CD4-positive, alpha-beta T cell (primary cell): ENCODE results near the gene ZNF853. TPM values are rescaled to one million over a fixed set of nuclear protein-coding genes. Genes with fewer than 3 reads are reported as not detected.

Experiments
- ATAC-seq: fragments of 200-7000 bp; cut with Tn5 transposase; one replicate; pipeline ENCODE4 v1.10.0; 2022; ENCODE audit warnings: mild to moderate bottlenecking; ENCODE audit not compliant: poor library complexity
- CTCF ChIA-PET: fragments of 350-600 bp; sonication (Branson Sonifier 250); formaldehyde crosslinking; loops from one replicate; lab custom pipeline; 2021; ENCODE audit warnings: antibody characterized with exemption, inconsistent platforms; lab: Charles Lee
- POLR2A ChIA-PET: fragments of 350-600 bp; sonication (Branson Sonifier 250); formaldehyde crosslinking; loops from one replicate; lab custom pipeline; 2021; ENCODE audit warnings: antibody characterized with exemption, inconsistent platforms; lab: Charles Lee
- DNase-seq, 14 experiments: peaks; one replicate each; pipeline ENCODE4 v3.0.0-alpha.2; 2013 to 2020; ENCODE audit warnings: mixed read lengths in 2 of 14
- H3K27ac ChIP-seq, 2 donors: one replicate each; pipeline versions ENCODE4 v1.5.1 to v1.7.0; 2013; ENCODE audit warnings: low read length in 2 of 2, low read depth in 1 of 2, mild to moderate bottlenecking in 1 of 2
- H3K27me3 ChIP-seq, 2 experiments: 1 replicate in 1 of 2; 2 replicates in 1 of 2; pipeline versions ENCODE4 v1.6.1 to v1.7.0; 2013; ENCODE audit warnings: low read length in 2 of 2, control low read depth in 1 of 2, mild to moderate bottlenecking in 1 of 2, moderate library complexity in 1 of 2; ENCODE audit not compliant: insufficient read depth in 2 of 2, control insufficient read depth in 1 of 2
- H3K36me3 ChIP-seq: one replicate; pipeline ENCODE4 v1.6.1; 2013; ENCODE audit warnings: low read length, control low read depth; ENCODE audit not compliant: insufficient read depth
- H3K4me1 ChIP-seq: one replicate; pipeline ENCODE4 v1.6.1; 2013; ENCODE audit warnings: low read length, control low read depth; ENCODE audit not compliant: insufficient read depth
- H3K4me3 ChIP-seq: one replicate; pipeline ENCODE4 v1.5.1; 2013; ENCODE audit warnings: mild to moderate bottlenecking, low read length, moderate library complexity
- H3K9me3 ChIP-seq, 2 experiments: 1 replicate in 1 of 2; 2 replicates in 1 of 2; pipeline versions ENCODE4 v1.6.1 to v1.7.0; 2013; ENCODE audit warnings: low read length in 2 of 2, mild to moderate bottlenecking in 2 of 2, control low read depth in 1 of 2, moderate library complexity in 1 of 2; ENCODE audit not compliant: control insufficient read depth in 1 of 2, insufficient read depth in 1 of 2
- H3K27ac Mint-ChIP-seq: one replicate; pipeline ENCODE4 v1.8.0; 2020; ENCODE audit warnings: mixed read lengths
- H3K27me3 Mint-ChIP-seq: one replicate; pipeline ENCODE4 v1.8.0; 2021; ENCODE audit warnings: mixed read lengths
- H3K36me3 Mint-ChIP-seq: one replicate; pipeline ENCODE4 v1.8.0; 2021; ENCODE audit warnings: low read depth, mixed read lengths
- H3K4me1 Mint-ChIP-seq: one replicate; pipeline ENCODE4 v1.8.0; 2021; ENCODE audit warnings: low read depth, mixed read lengths
- H3K4me3 Mint-ChIP-seq: one replicate; pipeline ENCODE4 v1.8.0; 2020; ENCODE audit warnings: mild to moderate bottlenecking, mixed read lengths
- H3K9me3 Mint-ChIP-seq: one replicate; pipeline ENCODE4 v1.8.0; 2020; ENCODE audit warnings: mixed read lengths
- intact Hi-C, 2 experiments: fragments of 100-400 bp; cut with DNase I in 1 of 2; cut with micrococcal nuclease in 1 of 2; formaldehyde crosslinking; loops; one replicate each; pipeline versions ENCODE4 v1.15.1 to v1.9.0; 2023 to 2025; cut with DNase I, micrococcal nuclease
- total RNA-seq, 174 experiments: library from RNA in 2 of 174; stranded (reverse) in 2 of 174; gene quantifications; one replicate each; pipeline ENCODE4 v1.2.3 and lab custom pipeline; 2021 to 2026
- TF ChIP-seq, protein P1 (sequence below): fragments of 200-600 bp; IDR thresholded peaks from one replicate; pipeline ENCODE4 v1.8.0; 2022; ENCODE audit warnings: antibody characterized with exemption, mild to moderate bottlenecking

Gene ZNF853
- total RNA-seq, 2 experiments from 2014 or later: 2.5 to 2.7 TPM

DNA sequence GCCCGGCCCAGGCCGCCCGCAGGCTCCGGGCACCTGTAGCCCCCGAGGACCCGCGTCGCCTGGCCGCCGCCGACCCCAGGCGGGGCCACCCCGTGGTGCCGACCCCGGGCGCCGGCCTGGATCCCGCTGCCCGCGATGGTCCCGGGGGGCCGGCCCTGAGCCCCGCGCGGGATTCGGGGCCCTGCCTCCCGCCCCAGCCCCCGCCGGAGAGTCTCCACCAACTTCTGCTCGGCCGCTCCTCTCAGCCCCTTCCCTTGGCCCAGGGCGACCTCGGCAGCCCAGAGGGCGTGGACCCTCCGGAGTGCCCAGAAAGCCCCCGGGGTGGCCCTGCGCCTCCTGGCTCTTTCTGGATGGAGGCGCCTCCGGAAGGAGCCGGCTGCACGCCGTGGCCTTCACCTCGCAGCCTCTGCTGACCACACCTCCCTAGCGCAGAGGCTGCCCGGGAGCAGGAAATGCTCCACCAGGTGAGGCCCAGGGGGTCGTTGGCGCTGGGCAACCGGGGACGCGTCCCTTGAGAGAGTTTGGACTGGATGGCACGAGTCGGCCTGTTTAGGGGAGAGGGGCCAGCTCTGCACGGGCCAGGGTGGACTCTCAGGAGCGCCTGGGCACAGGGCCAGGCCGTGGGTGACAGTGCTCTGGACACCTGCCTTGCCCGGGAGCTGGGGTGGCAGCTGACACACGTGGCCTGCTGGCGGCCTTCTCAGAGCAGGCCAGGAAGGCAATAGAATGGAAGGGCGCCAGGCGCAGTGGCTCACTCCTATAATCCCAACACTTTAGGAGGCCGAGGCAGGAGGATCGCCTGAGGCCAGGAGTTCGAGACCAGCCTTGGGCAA is 529 bp downstream of the ZNF853 start:
- Histone ChIP-seq H3K9me3 (no peaks in the 10 kb centered on the region), H3K27ac (no peak overlapping the region), H3K27me3 (peaks cover 0 to 11% of the 10 kb centered on the region in 2 experiments), H3K36me3 (peaks cover under 1% of the 10 kb centered on the region), H3K4me1 (peaks cover 37% of the 10 kb centered on the region), H3K4me3 (peak overlapping the region; percentile 53)
- TF ChIP-seq, protein P1, sequence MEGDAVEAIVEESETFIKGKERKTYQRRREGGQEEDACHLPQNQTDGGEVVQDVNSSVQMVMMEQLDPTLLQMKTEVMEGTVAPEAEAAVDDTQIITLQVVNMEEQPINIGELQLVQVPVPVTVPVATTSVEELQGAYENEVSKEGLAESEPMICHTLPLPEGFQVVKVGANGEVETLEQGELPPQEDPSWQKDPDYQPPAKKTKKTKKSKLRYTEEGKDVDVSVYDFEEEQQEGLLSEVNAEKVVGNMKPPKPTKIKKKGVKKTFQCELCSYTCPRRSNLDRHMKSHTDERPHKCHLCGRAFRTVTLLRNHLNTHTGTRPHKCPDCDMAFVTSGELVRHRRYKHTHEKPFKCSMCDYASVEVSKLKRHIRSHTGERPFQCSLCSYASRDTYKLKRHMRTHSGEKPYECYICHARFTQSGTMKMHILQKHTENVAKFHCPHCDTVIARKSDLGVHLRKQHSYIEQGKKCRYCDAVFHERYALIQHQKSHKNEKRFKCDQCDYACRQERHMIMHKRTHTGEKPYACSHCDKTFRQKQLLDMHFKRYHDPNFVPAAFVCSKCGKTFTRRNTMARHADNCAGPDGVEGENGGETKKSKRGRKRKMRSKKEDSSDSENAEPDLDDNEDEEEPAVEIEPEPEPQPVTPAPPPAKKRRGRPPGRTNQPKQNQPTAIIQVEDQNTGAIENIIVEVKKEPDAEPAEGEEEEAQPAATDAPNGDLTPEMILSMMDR: no peak
- Mint-ChIP-seq H3K4me3 (peak overlapping the region; percentile 68), H3K27ac (no peak overlapping the region), H3K27me3 (peaks cover 5% of the 10 kb centered on the region), H3K4me1 (peaks cover 28% of the 10 kb centered on the region), H3K36me3 (peaks cover under 1% of the 10 kb centered on the region), H3K9me3 (no peaks in the 10 kb centered on the region)
- DNase-seq (no peak), ATAC-seq (no peak)
- ChIA-PET POLR2A (interaction anchor here (1.1 kb wide), 1 partner anchor 26 kb away, joined by 3 read pairs; the partner anchor contains the start of gene INTS15), CTCF (no interaction called here)
- intact Hi-C loops: no loop called here

DNA sequence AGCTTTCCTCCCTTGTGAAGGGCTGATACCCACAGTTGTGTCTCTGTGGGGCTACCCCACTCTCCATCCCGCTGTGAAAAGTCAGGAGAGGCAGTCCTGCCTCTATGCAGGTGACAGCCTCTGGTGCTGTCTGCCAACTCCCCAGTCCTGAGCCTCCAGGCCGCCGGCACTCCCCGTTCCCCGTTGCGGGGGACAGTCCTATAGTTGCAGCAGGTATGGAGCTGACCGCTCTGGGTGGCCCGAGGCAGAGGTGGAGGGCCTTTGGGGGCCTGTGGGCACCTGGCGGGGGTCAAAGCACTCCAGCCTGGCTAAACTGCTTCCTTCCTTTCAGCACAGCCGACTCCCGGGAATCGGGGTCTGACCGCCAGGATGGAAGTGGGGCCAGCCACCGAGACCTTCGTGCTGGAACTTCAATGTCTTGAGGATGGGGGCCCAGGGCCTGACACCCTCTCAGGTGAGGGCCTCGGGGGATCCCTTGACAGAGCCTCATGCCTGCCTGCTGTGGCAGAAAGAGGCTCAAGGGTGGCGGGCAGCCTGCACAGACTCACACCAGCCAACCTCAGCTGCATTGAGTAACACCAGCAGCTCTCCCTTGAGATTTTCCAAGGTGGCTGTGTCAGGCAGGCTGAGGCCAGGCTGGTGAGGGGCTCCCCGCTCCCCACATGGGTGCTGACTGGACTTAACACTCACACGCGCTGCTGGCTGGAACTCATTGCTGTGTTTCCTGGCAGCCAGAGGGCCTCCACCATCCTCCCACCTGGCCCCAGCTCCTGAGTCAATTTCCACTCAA is 1.6 kb downstream of the ZNF853 start:
- intact Hi-C loops: no loop called here
- TF ChIP-seq, protein P1: no peak

DNA sequence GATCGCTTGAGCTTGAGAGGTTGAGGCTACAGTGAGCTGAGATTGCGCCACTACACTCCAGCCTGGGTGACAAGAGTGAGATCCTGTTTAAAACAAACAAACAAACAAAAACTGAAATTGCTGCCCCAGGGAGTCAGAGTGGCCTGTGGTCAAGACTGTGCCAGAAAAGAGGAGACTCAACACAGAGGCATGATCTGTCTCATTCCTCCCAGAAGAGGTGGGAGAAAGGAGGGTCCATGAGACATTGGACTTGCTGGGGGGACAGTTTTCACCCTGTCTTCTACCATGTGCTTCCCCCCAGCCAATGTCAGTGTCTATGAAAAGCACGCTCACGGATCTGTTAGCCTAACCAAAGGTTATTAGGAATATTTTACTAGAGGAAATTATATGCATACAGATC is 3.2 kb downstream of the ZNF853 start:
- no peaks in the 10 kb centered on the region for H3K9me3 Mint-ChIP-seq
- H3K4me3 ChIP-seq: no peak overlapping the region
- peaks cover 0 to 11% of the 10 kb centered on the region in 2 experiments for H3K27me3 ChIP-seq
- intact Hi-C loops: no loop called here
- POLR2A ChIA-PET: interaction anchor here (1.0 kb wide), 1 partner anchor 15 kb away, joined by 3 read pairs; no protein-coding TSS in a partner anchor
- H3K27ac Mint-ChIP-seq: no peak overlapping the region
- CTCF ChIA-PET: interaction anchor here (0.7 kb wide), 1 partner anchor 81 kb away, joined by 3 read pairs; no protein-coding TSS in a partner anchor
- H3K36me3 Mint-ChIP-seq: peaks cover 7% of the 10 kb centered on the region
- H3K36me3 ChIP-seq: no peaks in the 10 kb centered on the region
- H3K9me3 ChIP-seq: no peaks in the 10 kb centered on the region
- no peak for DNase-seq
- H3K4me1 ChIP-seq: peaks cover 52% of the 10 kb centered on the region
- TF ChIP-seq, protein P1: no peak
- H3K4me1 Mint-ChIP-seq: peaks cover 36% of the 10 kb centered on the region
- peaks cover 5% of the 10 kb centered on the region for H3K27me3 Mint-ChIP-seq
- no peak for ATAC-seq
- peak overlapping the region; percentile 65 for H3K4me3 Mint-ChIP-seq
- H3K27ac ChIP-seq: no peak overlapping the region

More for the DNA sequence above, 1.6 kb downstream of the ZNF853 start:
- no peaks in the 10 kb centered on the region for H3K9me3 Mint-ChIP-seq
- H3K36me3 ChIP-seq: no peaks in the 10 kb centered on the region
- H3K36me3 Mint-ChIP-seq: peaks cover 7% of the 10 kb centered on the region
- ChIA-PET CTCF (no interaction called here), POLR2A (interaction anchor here (1.1 kb wide), 1 partner anchor 27 kb away, joined by 3 read pairs; the partner anchor contains the start of gene INTS15)
- peak overlapping the region; percentile 85 for H3K4me3 Mint-ChIP-seq
- peaks cover 0 to 11% of the 10 kb centered on the region in 2 experiments for H3K27me3 ChIP-seq
- no peak overlapping the region for H3K27ac ChIP-seq
- H3K27ac Mint-ChIP-seq: no peak overlapping the region
- peaks cover 48% of the 10 kb centered on the region for H3K4me1 ChIP-seq
- ATAC-seq (no peak), DNase-seq (no peak)
- H3K9me3 ChIP-seq: no peaks in the 10 kb centered on the region
- peaks cover 36% of the 10 kb centered on the region for H3K4me1 Mint-ChIP-seq
- no peak overlapping the region for H3K4me3 ChIP-seq
- H3K27me3 Mint-ChIP-seq: peaks cover 5% of the 10 kb centered on the region
